Activated CD4-positive, alpha-beta T cell treated with anti-CD3 and anti-CD28 coated beads, Interleukin-2, amount 10 ng/mL, durations not matched to agents 24 days and 14 days (primary cell): ENCODE results near the gene GPS1. TPM values are rescaled to one million over a fixed set of nuclear protein-coding genes. Genes with fewer than 3 reads are reported as not detected.

ENCODE experiments used
- DNase-seq: peaks from one replicate; pipeline ENCODE4 v3.0.0; 2022
- H3K27ac Mint-ChIP-seq: one replicate; pipeline ENCODE4 v1.8.0; 2022; ENCODE audit warnings: mild to moderate bottlenecking, mixed read lengths
- H3K27me3 Mint-ChIP-seq: one replicate; pipeline ENCODE4 v1.8.0; 2022; ENCODE audit warnings: mixed read lengths
- H3K36me3 Mint-ChIP-seq: one replicate; pipeline ENCODE4 v1.8.0; 2022; ENCODE audit warnings: low read depth, mild to moderate bottlenecking, mixed read lengths
- H3K4me1 Mint-ChIP-seq: one replicate; pipeline ENCODE4 v1.8.0; 2021; ENCODE audit warnings: mixed read lengths
- H3K4me3 Mint-ChIP-seq: one replicate; pipeline ENCODE4 v1.8.0; 2022; ENCODE audit warnings: mild to moderate bottlenecking, moderate library complexity, mixed read lengths
- H3K9me3 Mint-ChIP-seq: one replicate; pipeline ENCODE4 v1.8.0; 2021; ENCODE audit warnings: mixed read lengths
- intact Hi-C: fragments of 100-400 bp; cut with micrococcal nuclease; formaldehyde crosslinking; loops from one replicate; pipeline ENCODE4 v1.15.1; 2023
- total RNA-seq: library from RNA; stranded (reverse); gene quantifications from 2 replicates; pipeline ENCODE4 v1.2.3, GENCODE V29; 2022

GPS1 gene
- total RNA-seq, 1 donor from 2014 or later: 118 TPM

GRCh38 chr17:82028966-82029365, 22.7 kb upstream of the GPS1 start:
- H3K36me3 Mint-ChIP-seq: peaks cover 12% of the 10 kb centered on the region

GRCh38 chr17:82029391-82029790, 22.3 kb upstream of the GPS1 start:
- intact Hi-C loops: no loop called here
- peak overlapping the region; percentile 41 for H3K27ac Mint-ChIP-seq
- peak overlapping the region; percentile 72 for H3K4me3 Mint-ChIP-seq

More at GRCh38 chr17:82028966-82029365, 22.7 kb upstream of the GPS1 start:
- intact Hi-C loops: no loop called here
- H3K9me3 Mint-ChIP-seq: no peaks in the 10 kb centered on the region
- H3K4me3 Mint-ChIP-seq: no peak overlapping the region
- no peak overlapping the region for H3K27ac Mint-ChIP-seq
- no peak for DNase-seq
- H3K4me1 Mint-ChIP-seq: peaks cover 11% of the 10 kb centered on the region
- no peaks in the 10 kb centered on the region for H3K27me3 Mint-ChIP-seq

DNA sequence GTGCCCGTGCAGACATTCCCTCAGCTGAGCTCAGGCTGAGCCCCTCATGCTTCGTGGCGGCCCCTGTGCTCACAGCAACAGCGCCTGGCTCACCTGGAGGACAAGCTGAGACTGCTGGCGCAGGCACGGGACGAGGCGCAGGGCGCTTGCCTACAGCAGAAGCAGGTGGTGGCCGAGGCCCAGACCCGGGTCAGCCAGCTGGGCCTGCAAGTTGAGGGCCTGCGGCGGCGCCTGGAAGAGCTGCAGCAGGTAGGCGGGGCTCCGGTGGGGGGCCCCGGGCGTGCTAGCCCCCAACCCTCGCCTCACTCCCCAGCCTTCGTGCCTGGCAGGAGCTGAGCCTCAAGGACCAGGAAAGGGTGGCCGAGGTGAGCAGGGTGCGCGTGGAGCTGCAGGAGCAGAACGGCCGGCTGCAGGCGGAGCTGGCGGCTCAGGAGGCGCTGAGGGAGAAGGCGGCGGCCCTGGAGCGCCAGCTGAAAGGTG, 21.7 kb upstream of the GPS1 start:
- Mint-ChIP-seq H3K27me3 (no peaks in the 10 kb centered on the region), H3K4me1 (peaks cover 8% of the 10 kb centered on the region), H3K27ac (no peak overlapping the region), H3K4me3 (peak overlapping the region; percentile 87), H3K36me3 (peaks cover 14% of the 10 kb centered on the region), H3K9me3 (no peaks in the 10 kb centered on the region)
- DNase-seq: no peak
- intact Hi-C loops: loop anchor here (1.0 kb wide), 1 partner anchor 124 kb away; no protein-coding TSS in a partner anchor

More at GRCh38 chr17:82029391-82029790, 22.3 kb upstream of the GPS1 start:
- Mint-ChIP-seq H3K9me3 (no peaks in the 10 kb centered on the region), H3K36me3 (peaks cover 12% of the 10 kb centered on the region), H3K4me1 (peaks cover 8% of the 10 kb centered on the region), H3K27me3 (no peaks in the 10 kb centered on the region)
- DNase-seq: peak; percentile 62

GRCh38 chr17:82030470-82031302, 21.0 kb upstream of the GPS1 start:
- peak overlapping the region; percentile 87 for H3K4me3 Mint-ChIP-seq
- H3K36me3 Mint-ChIP-seq: peaks cover 18% of the 10 kb centered on the region
- no peaks in the 10 kb centered on the region for H3K27me3 Mint-ChIP-seq
- intact Hi-C loops: loop anchor here (1.0 kb wide), 1 partner anchor 124 kb away; no protein-coding TSS in a partner anchor
- no peaks in the 10 kb centered on the region for H3K9me3 Mint-ChIP-seq
- H3K27ac Mint-ChIP-seq: peak overlapping the region; percentile 80
- DNase-seq: peak; percentile 97
- peaks cover 13% of the 10 kb centered on the region for H3K4me1 Mint-ChIP-seq

- no peaks in the 10 kb centered on the region for H3K9me3 Mint-ChIP-seq
- H3K4me3 Mint-ChIP-seq: peak within 1 kb of the TSS; percentile 87
- peaks cover 17% of the 10 kb centered on the region for H3K36me3 Mint-ChIP-seq
- DNase-seq: peak; percentile 69
- H3K27ac Mint-ChIP-seq: peak within 1 kb of the TSS; percentile 80
- peaks cover 13% of the 10 kb centered on the region for H3K4me1 Mint-ChIP-seq
- no peaks in the 10 kb centered on the region for H3K27me3 Mint-ChIP-seq
- intact Hi-C loops: no loop called here
These were observed 20.3 kb upstream of the GPS1 start, which contains the start of gene RAC3 for GRCh38 chr17:82031303-82031884. Gene RAC3 (plus strand): TSS chr17:82031678. CDS start chr17:82031762, 84 bp downstream.

GRCh38 chr17:82031885-82032627, 19.6 kb upstream of the GPS1 start:
- Mint-ChIP-seq H3K4me3 (peak overlapping the region; percentile 57), H3K4me1 (peaks cover 12% of the 10 kb centered on the region), H3K27ac (no peak overlapping the region), H3K9me3 (no peaks in the 10 kb centered on the region), H3K36me3 (peaks cover 15% of the 10 kb centered on the region), H3K27me3 (no peaks in the 10 kb centered on the region)
- peak; percentile 88 for DNase-seq
- intact Hi-C loops: no loop called here

DNA sequence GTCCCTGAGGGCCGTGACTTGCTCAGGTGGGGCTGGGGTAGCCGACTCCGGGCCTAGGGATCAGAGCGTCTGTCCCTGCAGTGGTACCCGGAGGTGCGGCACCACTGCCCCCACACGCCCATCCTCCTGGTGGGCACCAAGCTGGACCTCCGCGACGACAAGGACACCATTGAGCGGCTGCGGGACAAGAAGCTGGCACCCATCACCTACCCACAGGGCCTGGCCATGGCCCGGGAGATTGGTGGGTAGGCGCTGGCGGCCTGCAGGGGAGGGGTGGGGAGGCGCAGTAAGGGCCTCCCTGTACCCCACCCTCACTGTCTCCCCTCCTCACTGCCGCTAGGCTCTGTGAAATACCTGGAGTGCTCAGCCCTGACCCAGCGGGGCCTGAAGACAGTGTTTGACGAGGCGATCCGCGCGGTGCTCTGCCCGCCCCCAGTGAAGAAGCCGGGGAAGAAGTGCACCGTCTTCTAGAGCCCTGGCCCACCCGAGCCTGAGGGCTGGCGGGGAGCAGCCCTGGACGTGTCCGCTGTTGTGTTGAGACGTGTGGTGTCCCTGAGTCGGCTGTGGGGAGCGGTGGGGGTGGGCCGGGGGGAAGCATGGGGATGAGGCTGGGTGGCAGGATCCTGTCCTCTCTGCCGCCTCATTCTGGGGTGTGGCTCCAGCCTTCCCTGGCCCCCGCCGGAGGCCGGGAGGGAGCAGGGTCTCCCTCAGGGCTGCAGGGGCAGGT, 18.2 kb upstream of the GPS1 start:
- Mint-ChIP-seq H3K9me3 (no peaks in the 10 kb centered on the region), H3K27me3 (no peaks in the 10 kb centered on the region), H3K36me3 (peaks cover 12% of the 10 kb centered on the region), H3K27ac (no peak overlapping the region), H3K4me3 (peak overlapping the region; percentile 76), H3K4me1 (peaks cover 15% of the 10 kb centered on the region)
- intact Hi-C loops: no loop called here
- no peak for DNase-seq

- H3K9me3 Mint-ChIP-seq: no peaks in the 10 kb centered on the region
- H3K4me1 Mint-ChIP-seq: peaks cover 21% of the 10 kb centered on the region
- no peaks in the 10 kb centered on the region for H3K27me3 Mint-ChIP-seq
- H3K27ac Mint-ChIP-seq: no peak overlapping the region
- intact Hi-C loops: no loop called here
- peak overlapping the region; percentile 83 for H3K4me3 Mint-ChIP-seq
- H3K36me3 Mint-ChIP-seq: peaks cover 12% of the 10 kb centered on the region
- no peak for DNase-seq
These were observed 17.2 kb upstream of the GPS1 start for GRCh38 chr17:82034371-82035011.

- DNase-seq: no peak
- peaks cover 19% of the 10 kb centered on the region for H3K4me1 Mint-ChIP-seq
- no peaks in the 10 kb centered on the region for H3K9me3 Mint-ChIP-seq
- H3K27me3 Mint-ChIP-seq: peaks cover 2% of the 10 kb centered on the region
- intact Hi-C loops: no loop called here
- peaks cover 8% of the 10 kb centered on the region for H3K36me3 Mint-ChIP-seq
- peak overlapping the region; percentile 83 for H3K4me3 Mint-ChIP-seq
- H3K27ac Mint-ChIP-seq: peak overlapping the region; percentile 65
These were observed 16.2 kb upstream of the GPS1 start for GRCh38 chr17:82035488-82035887.

DNA sequence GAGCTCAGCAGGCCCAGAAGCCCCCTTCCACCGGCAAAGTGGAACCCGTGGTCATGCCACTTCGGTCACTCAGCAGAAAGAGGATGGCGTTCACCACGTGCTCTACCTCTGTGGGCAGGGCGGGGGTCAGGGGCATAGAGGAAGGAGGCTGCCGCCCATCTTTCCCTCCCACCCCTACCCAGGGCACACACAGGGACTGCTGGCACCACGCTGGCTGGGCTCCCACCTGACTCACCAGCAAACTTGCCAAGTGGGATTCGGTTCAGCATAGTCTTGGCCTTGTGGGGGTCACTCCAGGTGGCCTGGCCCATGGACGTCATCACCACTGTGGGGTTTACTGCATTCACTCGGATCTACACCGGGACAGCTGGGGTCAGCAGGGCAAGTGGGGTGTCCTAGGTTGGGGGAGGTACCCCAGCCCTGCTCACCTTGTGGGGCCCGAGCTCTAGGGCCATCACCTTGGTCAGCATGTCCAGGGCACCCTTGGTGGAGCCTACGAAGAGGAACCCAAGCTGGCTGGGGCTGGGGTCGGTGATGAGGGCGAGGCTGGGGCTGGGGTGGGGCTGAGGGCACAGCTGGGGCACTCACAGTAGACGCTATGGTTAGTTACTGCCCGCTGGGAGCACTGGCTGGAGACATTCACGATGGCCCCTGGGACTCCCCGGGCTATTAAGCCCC, 15.6 kb upstream of the GPS1 start:
- DNase-seq: no peak
- Mint-ChIP-seq H3K9me3 (no peaks in the 10 kb centered on the region), H3K36me3 (peaks cover 8% of the 10 kb centered on the region), H3K27me3 (peaks cover 2% of the 10 kb centered on the region), H3K4me3 (peak overlapping the region; percentile 83), H3K4me1 (peaks cover 19% of the 10 kb centered on the region), H3K27ac (peak overlapping the region; percentile 15)
- intact Hi-C loops: loop anchor here (2.0 kb wide), 2 partner anchors 15 to 59 kb away; partner anchors contain the start of genes ASPSCR1, GPS1 and RFNG

DNA sequence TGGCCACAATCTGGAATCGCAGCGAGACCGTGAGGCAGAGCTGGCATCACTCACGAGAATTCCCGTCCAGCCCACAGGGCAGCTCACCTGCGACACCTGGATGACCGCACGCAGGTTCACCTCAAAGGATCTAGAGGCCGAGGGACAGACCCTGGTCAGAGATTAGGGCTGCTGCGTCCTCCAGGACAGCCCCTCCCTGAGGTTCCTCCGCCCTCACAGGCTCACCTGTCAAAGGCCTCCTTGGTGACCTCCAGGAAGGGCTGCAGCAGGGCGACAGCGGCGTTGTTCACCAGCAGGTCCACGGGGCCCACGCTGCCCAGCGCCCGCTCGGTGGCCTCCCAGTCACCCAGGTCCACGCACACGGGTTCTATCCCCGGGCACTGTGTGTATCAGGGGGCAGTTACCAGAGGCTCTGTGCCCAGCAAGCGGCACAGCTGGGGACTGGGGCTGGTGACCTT, 15.0 kb upstream of the GPS1 start:
- no peak for DNase-seq
- H3K27me3 Mint-ChIP-seq: peaks cover 2% of the 10 kb centered on the region
- intact Hi-C loops: loop anchor here (1.0 to 2.0 kb wide), 4 partner anchors 13 to 62 kb away; partner anchors contain the start of genes ASPSCR1, FASN, GPS1 and LRRC45
- peaks cover 19% of the 10 kb centered on the region for H3K4me1 Mint-ChIP-seq
- H3K4me3 Mint-ChIP-seq: peak overlapping the region; percentile 83
- no peaks in the 10 kb centered on the region for H3K9me3 Mint-ChIP-seq
- H3K27ac Mint-ChIP-seq: peak overlapping the region; percentile 56
- peaks cover 8% of the 10 kb centered on the region for H3K36me3 Mint-ChIP-seq
